GM18520 (cell line): ENCODE measurements around the gene EFNA2.
"Not testable (repeated sequence)": the region's sequence is repeated elsewhere in the genome, so short reads cannot be mapped to it uniquely, and the experiment has no call there.

ENCODE experiments used
- ATAC-seq: cut with Tn5 transposase; IDR thresholded peaks from one replicate; pipeline ENCODE4 v1.9.1; 2021; ENCODE audit not compliant: unreplicated experiment

EFNA2 gene

DNA sequence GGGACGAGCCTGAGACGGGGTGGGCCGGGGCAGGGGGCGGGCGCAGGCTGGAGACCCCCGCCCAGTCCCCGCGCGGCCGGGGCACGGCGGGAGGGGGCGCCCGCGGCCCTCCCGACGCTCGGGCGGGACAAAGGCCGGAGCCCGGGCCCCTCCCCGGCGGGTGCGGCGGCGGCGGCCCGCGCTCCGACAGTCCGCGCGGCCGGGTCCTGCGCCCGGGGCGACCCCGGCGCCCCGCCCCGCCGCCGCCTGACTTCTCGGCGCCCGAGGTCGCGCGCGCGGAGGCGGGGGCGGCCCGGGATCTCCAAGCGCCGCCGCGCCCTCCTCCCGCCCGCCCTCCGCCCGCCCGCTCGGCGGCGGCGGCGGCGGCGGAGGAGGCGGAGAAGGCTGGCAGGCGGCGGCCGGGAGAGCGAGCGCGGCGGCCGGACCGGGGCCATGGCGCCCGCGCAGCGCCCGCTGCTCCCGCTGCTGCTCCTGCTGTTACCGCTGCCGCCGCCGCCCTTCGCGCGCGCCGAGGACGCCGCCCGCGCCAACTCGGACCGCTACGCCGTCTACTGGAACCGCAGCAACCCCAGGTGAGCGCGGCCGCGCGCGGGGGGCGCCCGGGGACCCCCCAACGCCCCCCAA is at the start of gene EFNA2:
EFNA2 (plus strand) TSS at position 137 of the 624 bp plus-strand sequence; CDS start at position 433, 296 bp downstream.
- no peak for ATAC-seq

DNA sequence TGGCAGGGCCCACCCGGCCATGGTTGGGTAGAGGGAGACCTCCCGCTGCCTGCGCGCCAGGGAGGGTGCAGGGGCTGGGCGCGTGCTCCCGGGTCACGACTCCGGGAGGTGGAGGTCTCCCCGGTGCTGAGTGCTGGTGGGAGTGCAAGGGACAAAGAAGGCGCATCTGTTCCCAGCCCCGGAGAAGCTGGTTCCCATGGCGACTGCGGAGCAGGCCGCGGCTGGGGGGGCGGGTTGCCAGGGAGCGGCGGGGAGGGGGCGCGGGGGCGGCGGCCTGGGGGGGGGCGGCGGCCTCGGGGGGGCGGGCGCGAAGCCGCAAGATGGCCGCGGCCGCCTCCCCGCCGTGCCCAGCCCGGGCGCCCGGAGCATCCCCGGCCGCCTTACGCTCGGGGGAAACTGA is 49.1 kb upstream of the EFNA2 start:
- ATAC-seq = no peak

DNA sequence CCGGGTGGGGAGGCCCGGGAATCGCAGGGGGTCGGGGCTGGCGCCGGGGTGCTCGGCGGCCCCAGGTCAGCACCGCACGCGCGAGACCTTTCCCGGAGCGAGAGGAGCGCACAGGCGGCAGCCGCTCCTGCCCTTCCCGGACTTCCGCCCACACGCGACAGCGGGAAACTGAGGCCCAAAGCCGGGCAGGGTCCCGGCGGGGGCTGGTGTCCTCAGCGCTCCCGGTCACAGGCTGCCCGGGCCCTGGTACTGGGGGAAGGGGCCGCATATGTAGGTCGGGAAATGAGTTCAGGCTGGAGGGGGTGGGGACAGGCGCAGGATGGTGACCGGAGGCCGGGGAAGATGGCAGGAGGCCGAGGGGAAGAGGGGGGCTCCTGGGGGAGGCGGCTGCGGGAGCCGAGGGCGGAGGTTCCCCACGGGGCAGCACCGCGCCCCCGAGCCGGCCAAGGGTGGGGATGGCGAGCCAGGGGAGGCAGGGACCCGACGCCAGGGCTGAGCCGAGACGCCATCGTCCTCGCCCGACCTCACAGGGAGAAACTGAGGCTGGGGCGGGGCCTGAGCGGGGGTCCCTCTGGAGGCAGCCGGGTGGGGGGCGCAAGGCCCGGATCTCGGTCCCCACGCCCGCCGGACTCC is 48.5 kb upstream of the EFNA2 start:
- ATAC-seq = no peak

DNA sequence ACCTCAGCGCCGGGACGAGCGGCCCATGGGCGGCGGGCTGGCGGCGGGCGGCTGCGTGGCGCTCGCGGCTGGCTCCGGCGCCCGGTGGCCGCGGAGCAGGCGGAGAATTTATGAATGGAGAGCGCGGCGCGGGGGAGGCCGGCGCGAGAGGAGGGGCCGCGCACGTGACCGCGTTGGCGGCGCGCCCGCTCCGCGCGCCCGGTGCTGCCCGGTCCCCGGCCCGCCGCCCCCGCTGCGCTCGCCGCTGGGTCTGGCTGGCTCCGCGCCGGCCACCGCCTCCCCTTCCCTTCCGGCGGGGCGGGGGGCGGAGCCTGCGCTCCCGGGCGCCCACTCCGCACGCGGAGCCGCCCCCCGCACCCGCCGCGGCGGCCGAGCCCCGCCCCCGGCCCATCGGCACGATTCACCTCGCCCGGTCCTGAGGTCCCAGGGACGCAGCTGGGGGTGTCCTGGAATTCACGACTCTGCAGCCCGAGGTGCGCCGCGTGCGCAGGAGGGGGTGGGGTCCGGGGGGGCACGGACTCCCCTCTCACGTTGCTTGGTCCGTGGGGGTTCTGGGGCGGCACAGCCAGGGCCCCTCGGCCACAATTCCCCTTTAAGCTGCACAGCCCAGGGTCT is 47.8 kb upstream of the EFNA2 start, which contains the start of gene CBARP:
CBARP (minus strand) TSS at position 252 of the 615 bp plus-strand sequence. CDS start 1,905 bp downstream, outside the sequence.
- ATAC-seq = no peak

DNA sequence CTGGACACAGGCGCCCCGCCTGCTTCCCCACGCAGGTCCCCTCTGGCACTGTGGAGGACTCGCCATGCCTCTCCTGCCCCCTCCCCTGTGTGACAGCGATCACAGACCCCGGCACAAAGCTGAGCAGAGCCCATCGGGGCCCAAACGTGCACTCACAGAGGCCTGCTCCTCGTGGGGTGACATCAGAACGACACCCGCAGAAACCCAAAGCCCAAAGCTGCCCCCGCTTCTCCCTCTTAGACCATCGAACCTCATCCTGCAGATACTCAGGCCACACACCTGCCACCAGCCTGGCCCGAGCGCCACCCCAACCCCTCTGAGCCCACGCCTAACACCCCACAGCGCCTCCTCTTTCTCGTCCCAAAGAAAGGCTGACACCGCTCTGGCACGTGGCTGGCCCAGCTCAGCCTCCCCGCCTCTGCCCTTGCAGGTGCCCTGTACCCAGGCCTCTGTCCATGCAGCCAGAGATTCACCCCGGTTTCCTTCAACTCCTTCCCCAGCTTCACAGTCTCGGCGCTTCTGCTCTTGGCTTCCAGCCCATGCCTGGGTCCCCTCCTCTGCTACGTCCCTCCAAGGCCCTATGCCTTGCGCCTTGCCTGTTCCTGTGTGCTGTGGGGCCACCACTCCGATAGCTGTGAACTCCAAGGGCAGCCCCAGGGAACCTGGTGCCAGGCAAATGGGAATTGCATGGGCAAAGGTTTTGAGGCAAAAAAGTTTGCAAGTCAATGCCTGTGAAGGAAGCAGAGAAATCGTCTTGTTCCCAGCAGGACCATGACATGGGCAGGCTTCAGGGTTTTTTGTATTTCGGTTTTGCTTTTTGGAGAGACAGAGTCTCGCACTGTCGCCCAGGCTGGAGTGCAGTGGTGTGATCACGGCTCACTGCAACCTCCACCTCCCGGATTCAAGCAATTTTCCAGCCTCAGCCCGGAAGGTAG is 47.0 kb upstream of the EFNA2 start:
- no peak for ATAC-seq

DNA sequence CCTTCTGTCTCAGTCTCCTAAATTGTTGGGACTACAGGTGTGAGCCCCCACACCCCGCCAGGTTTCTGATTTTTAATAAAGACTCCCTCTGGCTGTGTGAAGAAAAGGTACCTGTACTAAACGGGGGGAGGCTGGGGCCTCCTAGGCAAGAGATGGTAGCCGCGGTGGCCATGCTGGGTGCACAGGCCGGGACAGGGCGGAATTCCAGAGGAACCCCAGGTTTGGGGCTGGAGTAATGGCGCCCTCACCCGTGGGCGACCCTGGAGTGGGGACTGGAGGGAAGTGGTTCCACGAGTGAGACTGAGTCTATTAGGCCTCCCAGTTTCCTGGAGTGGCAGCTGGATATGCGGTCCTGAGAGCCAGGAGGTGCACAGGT is 46.3 kb upstream of the EFNA2 start:
- ATAC-seq = no peak

DNA sequence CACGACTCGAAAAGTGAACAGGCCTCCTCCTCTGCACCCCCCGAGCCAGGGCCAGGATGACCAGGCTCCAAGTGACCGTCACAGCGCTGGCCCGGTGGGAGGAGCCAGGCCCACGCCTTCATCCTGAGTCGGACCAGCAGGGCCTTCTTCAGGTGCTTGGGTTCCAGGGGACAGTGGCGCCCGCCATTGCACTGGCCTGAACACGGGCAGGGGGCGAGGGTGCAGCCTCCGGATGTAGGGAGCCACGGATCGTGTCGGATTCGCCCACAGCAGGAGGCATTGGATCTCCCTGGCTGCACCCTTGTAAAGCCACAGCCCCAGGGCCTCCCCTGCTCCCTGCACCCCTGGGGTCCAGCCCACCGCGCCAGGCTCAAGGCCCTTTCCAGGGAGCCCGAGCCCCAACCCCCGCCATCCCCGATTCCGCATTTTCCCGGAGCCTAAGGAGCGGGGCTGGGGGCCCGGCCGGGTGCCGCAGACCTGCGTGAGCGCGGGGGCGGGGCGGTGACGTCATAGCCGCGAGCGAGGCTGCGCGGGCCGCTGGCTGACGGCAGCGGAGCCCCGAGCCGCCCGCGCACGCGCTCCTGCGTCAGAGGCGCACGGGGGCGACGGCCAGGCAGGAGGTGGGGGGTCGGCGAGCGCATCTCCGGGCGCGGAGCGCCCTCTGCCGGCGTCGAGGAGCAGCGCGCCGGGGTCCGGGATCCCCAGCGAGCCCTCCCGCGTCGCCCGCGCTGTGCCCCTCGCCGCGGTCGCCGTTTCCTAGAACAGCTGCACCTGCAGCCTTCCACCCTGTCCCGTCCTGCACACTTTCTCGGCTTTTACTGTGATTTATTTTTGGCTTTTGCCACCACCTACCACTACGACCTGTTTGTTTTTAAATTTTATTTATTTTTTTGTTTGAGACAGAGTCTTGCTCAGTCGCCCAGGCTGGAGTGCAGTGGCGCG is 45.6 kb upstream of the EFNA2 start:
- peak; percentile 28 for ATAC-seq

DNA sequence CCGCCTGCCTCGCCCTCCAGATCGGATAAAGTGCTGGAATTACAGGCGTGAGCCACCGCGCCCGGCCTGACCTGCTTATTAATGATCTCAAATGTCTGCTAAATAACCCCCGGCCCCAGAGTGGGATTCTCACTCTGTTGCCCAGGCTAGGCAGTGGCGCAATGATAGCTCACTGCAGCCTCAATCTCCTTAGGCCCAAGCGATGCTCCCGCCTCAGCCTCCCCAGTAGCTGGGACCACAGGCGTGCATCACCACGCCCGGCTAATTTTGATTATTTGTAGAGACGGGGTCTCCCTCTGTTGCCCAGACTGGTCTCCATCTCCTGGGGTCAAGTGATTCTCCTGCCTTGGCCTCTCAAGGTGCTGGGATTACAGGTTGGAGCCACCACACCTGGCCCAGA is 44.7 kb upstream of the EFNA2 start:
- no peak for ATAC-seq

DNA sequence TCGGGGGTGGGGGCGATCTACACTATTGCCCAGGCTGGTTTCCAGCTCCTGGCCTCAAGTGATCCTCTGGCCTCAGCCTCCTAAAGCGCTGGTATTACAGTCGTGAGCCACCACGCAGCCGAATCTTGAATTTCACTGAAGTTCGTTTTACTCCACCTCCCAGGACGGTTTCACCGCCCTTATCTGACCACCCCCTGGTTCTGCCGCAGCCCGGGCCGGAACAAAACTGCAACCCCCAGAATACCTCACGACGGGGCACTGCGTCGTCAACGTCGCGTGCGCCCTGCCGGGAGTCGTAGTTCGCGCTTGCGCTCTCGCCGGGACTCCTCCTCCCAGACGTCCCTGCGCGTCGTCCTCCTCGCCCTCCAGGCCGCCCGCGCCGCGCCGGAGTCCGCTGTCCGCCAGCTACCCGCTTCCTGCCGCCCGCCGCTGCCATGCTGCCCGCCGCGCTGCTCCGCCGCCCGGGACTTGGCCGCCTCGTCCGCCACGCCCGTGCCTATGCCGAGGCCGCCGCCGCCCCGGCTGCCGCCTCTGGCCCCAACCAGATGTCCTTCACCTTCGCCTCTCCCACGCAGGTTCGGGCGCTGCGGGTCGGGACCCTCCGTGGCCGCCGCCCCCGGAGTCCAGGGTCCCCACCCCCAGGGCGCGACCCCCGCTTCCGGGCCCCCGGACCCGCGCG is 44.1 kb upstream of the EFNA2 start, which contains the start of gene ATP5F1D:
ATP5F1D (plus strand) TSS at position 335 of the 679 bp plus-strand sequence; CDS start at position 435, 100 bp downstream.
- ATAC-seq = peak; percentile 39

DNA sequence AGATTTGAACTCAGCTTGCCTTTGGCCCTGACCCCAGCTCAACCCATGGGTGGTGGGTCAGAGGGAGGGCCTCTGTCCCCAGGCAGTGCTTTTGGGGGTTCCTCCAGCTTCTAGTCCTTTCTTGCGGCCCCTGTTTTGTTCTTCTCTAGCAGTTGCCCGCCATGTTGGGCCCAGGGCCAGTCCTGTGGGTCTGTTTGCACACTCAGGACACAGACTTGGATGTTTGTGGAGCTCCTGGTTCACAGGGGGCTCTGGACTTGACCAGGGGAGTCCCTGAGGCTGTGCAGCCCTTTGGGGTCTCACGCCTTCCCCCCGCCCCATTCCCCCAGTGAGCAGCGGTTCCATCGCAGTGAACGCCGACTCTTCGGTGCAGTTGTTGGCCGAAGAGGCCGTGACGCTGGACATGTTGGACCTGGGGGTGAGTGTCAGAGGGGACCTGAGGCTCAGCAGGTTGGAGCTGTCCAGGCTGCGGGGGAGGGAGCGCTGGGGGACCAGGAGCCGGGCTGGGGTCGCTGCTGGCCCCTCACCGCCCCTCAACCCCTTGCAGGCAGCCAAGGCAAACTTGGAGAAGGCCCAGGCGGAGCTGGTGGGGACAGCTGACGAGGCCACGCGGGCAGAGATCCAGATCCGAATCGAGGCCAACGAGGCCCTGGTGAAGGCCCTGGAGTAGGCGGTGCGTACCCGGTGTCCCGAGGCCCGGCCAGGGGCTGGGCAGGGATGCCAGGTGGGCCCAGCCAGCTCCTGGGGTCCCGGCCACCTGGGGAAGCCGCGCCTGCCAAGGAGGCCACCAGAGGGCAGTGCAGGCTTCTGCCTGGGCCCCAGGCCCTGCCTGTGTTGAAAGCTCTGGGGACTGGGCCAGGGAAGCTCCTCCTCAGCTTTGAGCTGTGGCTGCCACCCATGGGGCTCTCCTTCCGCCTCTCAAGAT is 41.6 kb upstream of the EFNA2 start:
- ATAC-seq = no peak

DNA sequence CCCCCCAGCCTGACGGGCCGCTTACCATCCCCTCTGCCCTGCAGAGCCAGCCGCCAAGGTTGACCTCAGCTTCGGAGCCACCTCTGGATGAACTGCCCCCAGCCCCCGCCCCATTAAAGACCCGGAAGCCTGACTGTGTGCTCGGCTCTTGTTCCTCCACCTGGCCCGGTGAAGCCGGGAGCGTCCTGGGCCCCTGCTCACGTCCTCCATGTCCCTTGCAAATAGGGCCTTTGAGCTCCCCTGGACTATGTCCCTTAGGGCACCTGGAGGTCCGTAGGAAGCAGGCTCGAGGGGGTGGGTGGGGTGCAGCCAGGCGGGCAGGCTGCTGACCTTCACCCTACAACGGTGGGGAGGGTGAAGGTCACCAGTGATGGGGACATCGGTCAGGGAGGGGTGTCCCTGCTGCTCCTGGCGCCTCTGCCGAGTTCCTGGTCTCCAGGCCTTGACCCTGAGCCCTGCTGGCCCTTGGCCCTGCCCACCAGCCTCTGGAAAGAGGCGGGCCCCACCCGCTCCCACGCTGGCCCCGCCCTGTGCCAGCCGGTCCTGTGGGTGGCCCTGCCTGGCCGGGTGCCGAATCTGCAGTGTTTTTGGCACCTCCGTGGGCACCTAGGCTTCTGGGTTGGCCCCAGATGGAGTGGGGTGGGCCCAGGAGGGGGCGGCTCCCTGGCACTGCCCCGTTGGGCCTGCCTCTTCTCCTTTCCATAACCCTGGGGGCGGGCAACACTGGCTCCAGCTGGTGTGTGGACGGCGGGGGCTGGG is 40.8 kb upstream of the EFNA2 start:
- ATAC-seq = no peak

DNA sequence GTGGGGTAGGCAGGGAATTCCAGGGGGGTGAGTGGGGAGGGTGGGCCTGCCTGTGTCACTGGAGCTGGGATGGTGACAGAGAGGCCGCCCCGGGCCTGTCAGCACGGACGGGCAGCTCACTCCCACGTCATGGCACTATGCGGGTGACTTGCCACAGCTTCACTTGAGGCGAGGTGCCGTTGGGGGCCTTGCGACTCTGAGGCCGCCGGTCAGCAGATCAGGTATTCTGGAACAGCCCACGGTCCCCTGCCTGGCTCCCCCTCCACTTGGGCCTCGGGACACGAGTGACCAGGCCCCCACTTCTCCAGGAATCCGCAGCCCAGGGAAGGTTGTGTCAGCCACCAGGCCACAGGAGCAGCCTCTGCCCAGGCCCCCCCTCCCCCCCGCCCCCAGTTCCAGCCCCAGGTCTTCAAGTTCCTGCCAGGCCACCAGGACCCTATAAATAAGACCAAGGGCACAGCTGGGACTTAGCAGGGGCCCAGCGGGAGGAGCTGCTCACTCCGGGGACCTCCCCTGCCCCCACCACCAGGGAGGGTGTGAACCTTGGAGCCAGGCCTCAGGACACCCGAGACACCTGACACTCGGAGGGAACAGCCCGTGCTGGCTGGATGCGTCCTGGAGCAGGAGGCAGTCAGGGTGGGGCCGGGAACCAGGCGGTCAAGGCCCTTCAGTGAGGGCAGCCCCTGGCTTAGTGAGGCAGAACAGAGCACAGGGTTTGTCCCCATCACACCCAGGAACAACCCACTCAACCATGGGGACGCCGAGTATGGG is 40.0 kb upstream of the EFNA2 start:
- no peak for ATAC-seq

DNA sequence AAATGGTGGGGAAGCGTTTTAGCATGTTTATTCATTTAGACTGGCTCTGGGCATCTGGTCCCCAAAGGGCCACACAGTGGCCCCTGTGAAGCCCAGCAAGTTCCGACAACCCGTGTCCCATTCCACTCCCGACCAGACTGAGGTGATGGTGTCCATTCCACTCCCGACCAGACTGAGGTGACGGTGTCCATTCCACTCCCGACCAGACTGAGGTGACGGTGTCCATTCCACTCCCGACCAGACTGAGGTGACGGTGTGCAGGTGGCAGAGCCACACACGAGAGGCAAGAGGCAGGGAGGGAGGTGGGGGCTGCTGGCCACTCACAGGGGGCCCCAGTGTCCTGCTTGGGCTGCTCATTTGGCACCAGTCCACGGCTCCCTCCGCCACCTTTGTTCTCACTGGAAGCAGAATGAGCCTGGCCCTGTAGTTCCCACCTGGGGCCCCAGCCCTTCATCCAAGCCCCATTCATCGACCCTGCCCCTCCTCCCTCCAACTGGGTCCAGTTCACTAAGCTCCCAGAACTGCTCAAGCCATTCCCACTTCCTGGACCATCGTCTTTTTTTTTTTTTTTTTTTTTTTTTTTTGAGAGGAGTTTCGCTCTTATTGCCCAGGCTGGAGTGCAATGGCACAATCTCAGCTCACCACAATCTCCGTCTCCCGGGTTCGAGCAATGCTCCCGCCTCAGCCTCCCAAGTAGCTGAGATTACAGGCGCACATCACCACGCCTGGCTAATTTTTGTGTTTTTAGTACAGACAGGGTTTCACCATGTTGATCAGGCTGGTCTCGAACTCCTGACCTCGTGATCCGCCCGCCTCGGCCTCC is 39.2 kb upstream of the EFNA2 start:
- not testable (repeated sequence) for ATAC-seq

DNA sequence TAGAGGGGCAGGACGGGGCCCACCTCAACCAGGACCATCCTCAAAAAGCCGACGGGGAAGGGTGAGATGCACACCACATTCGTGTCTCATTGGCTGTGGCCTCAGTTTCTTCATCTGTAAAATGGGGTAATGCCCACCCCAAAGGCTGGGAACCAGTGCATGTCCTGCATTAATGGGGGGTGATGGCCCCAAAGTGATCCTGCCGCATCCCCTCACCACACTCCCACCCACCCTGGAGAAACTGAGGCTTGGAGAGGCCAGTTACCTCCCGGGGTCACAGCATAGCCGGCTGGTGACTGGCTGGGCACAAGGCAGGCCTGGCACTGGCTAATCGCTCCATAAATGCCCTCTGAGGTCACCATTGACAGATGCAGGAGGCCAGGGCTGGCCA is 37.9 kb upstream of the EFNA2 start:
- no peak for ATAC-seq

DNA sequence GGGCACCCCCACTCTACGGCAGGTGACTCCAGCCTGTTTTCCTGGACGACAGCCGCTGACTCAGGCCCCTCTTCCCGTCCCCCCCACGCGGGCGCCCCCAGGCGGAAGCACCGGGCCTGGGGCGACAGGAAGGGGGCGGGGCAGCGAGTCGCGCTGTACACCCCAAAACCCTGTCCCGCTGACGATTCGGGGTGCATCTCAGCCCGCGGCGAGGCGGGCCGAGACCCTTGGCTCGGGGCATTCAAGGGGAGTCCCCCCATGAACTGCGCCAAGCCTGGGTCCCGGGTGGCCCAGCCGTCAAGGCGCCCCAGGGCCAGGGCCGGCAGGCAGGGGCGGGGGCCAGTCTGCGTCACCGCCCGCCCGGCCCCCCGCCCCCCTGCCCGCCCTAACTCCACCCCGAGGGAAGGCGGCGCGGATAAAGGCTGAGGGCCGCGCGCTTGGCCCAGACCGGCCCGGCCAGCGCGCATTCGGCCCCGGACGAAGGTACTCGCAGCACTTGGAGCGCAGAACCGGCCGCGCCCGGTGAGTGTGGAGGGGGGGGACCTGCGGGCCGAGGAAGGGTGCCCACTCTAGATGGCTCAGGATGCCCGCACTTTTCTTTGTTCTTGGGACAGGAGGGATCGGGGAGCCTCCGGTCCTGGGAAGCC is 37.4 kb upstream of the EFNA2 start, which contains the start of gene MIDN:
MIDN (plus strand) TSS at position 445 of the 647 bp plus-strand sequence. CDS start 1,714 bp downstream, outside the sequence.
- peak; percentile 9 for ATAC-seq
